Measurements from ENCODE around the gene IFI27. TPM values are rescaled to one million over a fixed set of nuclear protein-coding genes. Genes with fewer than 3 reads are reported as not detected.

IFI27 gene
- total RNA-seq, 4 donors from 2014 or later = 133 to 455 (median 216) TPM

- no peak for TF ChIP-seq CTCF (IDR thresholded peaks at IDR 0.05; ENCODE audit: low read depth)
Measured at GRCh38 chr14:94126800-94127199, 16.3 kb downstream of the IFI27 start.

- no peak for TF ChIP-seq CTCF (IDR thresholded peaks at IDR 0.05; ENCODE audit: low read depth)
Measured at GRCh38 chr14:94127330-94127729, 16.8 kb downstream of the IFI27 start.

GRCh38 chr14:94128216-94128839, 17.8 kb downstream of the IFI27 start:
- no peak for TF ChIP-seq CTCF (IDR thresholded peaks at IDR 0.05; ENCODE audit: low read depth)

- no peak for TF ChIP-seq CTCF (IDR thresholded peaks at IDR 0.05; ENCODE audit: low read depth)
Measured at GRCh38 chr14:94129111-94129757, 18.7 kb downstream of the IFI27 start, which contains the start of gene IFI27L2. IFI27L2 (minus strand) TSS chr14:94129604; CDS start chr14:94129564, 40 bp downstream.

- TF ChIP-seq CTCF (IDR thresholded peaks at IDR 0.05; ENCODE audit: low read depth) = no peak
Measured at GRCh38 chr14:94129758-94130414, 19.4 kb downstream of the IFI27 start.

GRCh38 chr14:94132285-94132887, 21.9 kb downstream of the IFI27 start:
- no peak for TF ChIP-seq CTCF (IDR thresholded peaks at IDR 0.05; ENCODE audit: low read depth)

GRCh38 chr14:94135476-94135875, 24.9 kb downstream of the IFI27 start:
- no peak for TF ChIP-seq CTCF (IDR thresholded peaks at IDR 0.05; ENCODE audit: low read depth)
